Measurements from ENCODE around the gene PHOSPHO1. TPM values are rescaled to one million over a fixed set of nuclear protein-coding genes. Genes with fewer than 3 reads are reported as not detected.
A peak's percentile ranks its signal among the peaks of the same experiment; 100 is the strongest.

The PHOSPHO1 gene
- total RNA-seq, 1 donor from 2014 or later = not detected

DNA sequence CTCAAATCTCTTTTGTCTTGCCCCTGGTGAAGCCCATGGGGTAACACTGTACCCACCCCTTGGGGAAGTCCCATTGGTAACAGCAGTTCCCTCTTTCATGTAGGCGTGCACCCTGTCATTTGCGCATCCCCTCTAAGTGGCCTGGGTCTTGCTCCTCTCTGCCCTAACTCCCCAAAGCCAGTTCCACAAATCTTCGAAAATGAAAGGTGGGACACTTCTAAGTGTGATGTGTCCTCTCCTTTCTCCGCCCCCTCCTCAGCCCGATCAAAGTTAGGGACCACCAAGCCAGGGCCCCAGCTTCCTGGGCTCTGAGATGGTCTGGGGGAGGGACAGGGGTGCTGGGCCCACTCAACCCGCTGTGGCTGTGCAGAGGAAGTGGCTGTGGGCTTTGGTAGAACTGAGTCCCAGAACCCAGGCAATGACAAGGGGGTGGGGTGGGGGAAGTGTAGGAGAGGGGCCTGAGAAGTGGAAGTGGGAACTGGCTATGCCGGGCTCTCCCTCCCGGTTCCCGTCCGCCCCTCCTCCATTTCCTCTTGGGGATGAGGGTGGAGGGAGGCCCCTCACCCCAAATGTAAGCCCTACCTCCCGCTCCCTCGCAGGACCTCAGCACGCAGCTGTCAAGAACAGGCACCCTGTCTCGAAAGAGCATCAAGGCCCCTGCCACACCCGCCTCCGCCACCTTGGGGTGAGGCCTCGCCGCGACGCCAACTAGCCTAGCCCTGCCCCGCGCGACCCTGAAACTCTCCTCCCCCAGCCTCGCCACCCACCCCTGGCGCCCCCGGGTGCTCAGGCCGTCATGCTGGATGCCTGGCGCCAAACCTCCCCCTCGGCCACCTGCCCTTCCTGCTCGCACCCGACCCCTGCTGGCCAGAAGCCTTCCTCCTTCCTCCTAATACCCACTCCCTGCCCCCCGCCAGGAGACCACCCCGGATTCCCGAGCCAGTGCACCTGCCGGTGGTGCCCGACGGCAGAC lies 11.4 kb downstream of the PHOSPHO1 start:
- no peak for DNase-seq (ENCODE audit: low read depth in 2 of 2)

- no peak for DNase-seq (ENCODE audit: low read depth in 2 of 2)
These were observed 12.8 kb downstream of the PHOSPHO1 start for GRCh38 chr17:49217651-49218413.

DNA sequence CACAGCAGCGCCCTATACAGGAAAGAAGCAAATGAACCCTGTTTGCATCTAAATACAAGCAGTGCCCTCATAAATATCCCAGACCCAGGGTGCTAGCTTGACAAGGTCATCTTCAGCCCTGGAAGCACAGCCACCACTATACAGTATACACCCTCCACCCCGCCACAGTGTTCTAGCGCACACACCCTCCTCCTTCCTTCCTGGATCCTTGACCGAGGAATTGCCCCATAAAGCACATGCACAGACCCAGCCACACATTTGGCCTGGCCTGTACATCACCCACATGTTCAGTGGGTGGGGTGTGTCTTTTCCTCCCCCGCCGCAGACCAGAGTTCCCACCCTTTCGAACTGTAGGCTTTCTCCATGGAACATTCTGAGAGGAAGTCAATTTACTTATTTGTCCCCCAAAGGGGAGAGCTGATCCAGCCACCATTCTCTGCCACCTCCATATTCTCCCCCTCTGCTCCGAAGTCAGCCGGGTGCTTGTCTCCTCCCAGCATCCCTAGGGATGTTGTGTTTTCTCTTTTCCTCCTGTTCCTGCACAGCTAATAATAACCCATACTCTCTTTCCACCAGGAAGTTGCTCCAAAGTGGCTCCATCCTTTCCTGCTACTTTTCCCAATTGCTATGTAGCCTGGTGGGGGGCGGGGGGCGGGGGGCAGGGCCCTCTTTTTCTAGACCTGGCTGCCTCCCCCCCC lies 13.5 kb downstream of the PHOSPHO1 start:
- DNase-seq (ENCODE audit: low read depth in 2 of 2) = peak in 1 of 2 donors; percentile 41

- no peak for DNase-seq (ENCODE audit: low read depth in 2 of 2)
These were observed 14.1 kb downstream of the PHOSPHO1 start for GRCh38 chr17:49216482-49216881.

DNA sequence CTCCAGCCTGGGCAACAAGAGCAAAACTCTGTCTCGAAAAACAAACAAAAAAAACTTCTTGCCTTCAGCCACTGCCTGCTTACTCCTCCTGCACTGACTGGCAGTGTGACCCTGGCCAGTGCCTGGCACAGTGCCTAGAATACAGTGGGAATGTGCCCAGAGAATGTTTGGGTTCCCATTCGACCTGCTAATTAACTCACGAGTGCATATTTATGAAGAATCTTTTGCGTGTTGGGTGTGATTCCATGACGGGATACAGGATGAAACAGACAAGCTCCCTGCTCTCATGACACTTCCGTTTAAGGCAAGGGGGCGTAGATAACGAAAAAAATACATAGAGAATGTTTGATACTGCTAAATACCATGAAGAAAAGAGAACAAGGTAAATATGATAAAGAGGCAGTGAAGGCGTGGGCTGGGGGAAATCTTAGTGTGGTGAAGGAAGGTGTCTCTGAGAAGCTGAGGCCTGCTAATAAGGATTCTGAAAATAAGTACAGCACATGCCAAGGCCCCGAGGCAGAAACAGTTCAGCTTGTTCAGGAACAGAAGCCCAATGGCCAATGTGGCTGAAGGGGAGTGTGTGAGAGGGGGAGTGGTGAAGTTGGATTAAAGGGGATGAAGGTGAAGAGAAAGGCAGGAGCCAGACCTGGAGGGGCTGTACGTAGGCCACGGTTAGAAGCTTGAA lies 15.8 kb downstream of the PHOSPHO1 start:
- peak; percentile 61 to 73 for DNase-seq (ENCODE audit: low read depth in 2 of 2)

DNA sequence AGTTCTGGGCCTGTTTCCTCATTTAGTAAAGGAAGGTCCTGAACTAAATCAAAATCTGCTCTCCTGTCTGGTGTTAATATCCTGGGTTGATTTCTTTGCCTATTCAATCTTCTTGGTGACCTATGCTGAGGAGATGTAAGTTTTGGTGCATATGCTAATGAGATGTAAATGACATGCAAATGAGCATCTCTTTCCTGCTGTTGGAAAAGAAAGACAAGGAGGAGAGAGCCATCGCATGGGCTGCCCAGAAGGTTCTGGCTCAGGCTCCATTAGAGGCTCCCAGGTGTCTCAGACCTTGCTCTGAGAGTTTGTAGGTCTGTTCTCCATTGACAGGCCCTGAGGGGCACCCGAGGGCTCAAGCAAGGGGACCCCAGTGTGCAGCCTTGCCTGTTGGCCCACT lies 16.7 kb downstream of the PHOSPHO1 start:
- DNase-seq (ENCODE audit: low read depth in 2 of 2) = no peak

DNA sequence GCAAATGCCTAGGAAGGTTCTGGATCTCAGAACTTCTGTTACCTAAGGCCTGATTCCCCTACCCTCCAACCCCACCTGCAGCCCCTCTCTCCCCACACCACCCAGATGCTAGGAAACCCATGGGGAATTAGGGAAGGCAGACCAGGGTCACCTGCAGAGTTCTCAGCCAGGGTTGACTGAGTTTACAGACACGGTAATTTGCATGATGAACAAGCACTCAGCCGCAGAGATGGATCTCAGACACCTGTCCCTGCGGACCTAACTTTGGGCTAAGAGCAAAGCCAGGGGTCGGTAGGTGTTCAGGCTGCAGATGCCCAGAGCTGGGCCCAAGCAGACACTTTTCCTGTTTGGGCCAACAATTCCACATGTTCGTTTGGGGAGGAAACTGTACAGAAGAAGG lies 17.2 kb downstream of the PHOSPHO1 start:
- no peak for DNase-seq (ENCODE audit: low read depth in 2 of 2)

GRCh38 chr17:49210158-49211029 lies 20.2 kb downstream of the PHOSPHO1 start, which contains the start of the genes ABI3 and GNGT2:
Gene ABI3, plus strand, starts transcription at chr17:49210707. Its CDS starts 18 bp downstream, at chr17:49210725.
Gene GNGT2, minus strand, starts transcription at chr17:49210574. Its CDS starts 3,152 bp downstream, at chr17:49207422.
- DNase-seq (ENCODE audit: low read depth in 2 of 2) = peak; percentile 90 to 91

DNA sequence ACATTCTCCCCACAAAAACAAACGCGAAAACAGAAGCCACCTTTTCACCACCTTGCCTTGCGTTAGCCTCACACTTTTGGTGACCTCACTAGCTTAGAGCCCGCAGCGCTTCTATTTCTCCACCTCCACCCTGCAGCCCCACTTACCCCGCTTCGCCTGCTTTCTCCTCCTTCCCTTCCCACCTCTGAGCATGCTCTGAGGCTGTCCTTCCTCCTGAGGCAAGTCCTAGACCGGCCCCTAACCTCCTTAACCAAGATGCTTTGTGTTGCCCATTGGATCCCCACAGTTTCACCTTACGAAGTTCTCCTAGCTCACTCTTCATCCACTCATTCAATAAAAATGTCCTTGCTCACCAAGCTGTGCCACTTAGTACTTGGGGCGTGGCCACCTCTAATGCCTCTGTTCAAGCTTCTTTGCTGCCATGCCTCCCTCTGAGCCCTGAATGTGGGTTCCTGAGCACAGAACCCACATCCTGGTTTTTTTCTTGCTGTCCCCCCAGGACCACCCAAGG lies 21.5 kb downstream of the PHOSPHO1 start:
- no peak for DNase-seq (ENCODE audit: low read depth in 2 of 2)

DNA sequence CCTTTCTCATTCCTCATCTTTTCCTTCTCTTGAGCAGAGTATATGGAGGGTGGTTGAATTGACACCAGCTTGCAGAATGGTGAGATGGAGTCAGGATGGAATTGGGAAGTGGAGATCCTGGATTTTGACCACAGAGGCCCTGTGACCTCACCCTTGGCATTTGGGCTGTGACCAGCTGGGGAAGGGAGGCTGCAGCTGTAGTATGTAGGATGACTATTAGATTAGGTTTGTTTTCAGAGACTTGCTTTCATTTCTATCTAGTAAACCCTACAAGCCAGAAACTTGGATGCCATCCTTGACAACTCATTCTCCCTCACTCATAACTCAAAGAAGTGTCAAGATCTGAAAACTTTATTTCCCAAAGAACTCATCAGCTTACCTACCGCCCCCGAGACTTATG lies 26.1 kb downstream of the PHOSPHO1 start:
- no peak for DNase-seq (ENCODE audit: low read depth in 2 of 2)

DNA sequence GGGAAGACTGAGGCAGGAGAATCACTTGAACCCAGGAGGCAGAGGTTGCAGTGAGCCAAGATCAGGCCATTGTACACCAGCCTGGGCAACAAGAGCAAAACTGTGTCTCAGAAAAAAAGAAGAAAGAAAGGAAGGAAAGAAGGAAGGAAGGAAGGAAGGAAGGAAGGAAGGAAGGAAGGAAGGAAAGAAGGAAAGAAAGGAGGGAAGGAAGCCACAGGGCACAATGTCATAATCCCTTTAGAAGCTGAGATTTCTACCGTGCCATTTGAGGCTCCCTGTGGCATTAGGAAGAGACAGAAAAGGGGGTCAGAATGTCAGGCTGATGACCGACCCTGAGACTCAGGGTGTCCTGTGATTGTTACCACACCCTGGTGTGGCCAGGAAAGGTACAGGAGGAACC lies 26.8 kb downstream of the PHOSPHO1 start:
- DNase-seq (ENCODE audit: low read depth in 2 of 2) = no peak

GRCh38 chr17:49201481-49201927 lies 29.1 kb downstream of the PHOSPHO1 start:
- peak in 1 of 2 donors; percentile 88 for DNase-seq (ENCODE audit: low read depth in 2 of 2)

DNA sequence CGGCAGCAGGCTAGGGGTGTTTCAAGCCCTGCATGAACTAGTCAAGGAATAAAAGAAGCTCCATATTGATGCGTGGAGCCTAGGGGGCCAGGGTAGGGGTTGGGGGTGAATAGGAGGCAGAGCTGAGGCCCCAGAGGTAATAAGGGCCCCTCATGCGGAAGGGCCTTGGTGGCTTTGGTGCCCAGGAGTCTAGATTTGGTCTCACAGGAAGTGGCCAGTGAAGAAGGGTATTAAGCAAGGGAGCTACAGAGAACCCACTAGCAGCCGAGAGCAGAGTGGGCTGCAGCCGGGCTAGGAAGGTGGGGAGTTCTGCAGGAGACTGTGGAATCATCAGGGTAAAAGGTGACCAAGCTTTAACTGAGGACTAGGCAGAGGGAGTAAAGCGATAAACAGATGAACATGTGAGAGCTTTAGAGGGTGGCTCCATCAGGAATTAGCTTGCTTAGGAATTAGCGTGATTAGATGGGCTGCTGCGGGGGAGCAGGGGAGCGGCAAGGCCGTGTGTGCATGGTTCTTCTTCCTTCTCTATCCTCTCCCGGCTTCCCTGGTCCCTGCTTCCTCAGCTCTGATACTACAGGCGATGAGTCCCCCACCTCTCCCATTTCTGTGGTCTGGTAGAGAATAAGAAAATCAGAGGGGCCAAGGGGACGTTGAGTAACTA lies 30.0 kb downstream of the PHOSPHO1 start:
- DNase-seq (ENCODE audit: low read depth in 2 of 2) = no peak

- no peak for DNase-seq (ENCODE audit: low read depth in 2 of 2)
These were observed 32.4 kb downstream of the PHOSPHO1 start for GRCh38 chr17:49198211-49198610.

DNA sequence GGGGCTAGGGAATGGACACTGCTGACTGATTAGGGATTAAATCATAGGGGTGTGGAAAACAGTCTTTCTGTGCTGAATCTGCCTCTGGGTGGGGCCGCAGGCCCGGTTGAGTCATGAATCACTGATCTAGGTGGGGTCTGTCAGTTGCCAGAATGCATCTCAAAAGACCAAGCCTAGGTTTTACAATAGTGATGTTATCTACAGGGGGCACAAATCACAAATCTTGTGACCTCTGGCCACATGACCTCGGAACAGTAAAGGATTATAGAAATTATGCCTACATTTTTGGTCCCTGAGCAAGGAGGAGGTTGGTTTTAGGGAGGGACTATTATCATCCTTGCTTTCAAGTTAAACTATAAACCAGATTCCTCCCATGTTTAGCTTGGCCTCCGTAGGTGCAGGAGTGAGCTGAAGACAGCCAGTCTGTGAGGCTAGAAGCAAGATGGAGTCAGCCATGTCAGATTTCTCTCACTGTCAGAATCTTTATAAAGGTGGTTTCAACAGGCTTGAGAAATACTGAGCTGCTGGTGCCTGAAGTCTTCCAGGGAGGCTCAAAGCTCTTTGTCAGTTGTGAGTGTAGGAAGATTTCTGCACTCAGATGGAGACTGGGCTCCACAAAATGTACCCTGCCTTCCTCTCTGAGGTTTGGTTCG lies 33.1 kb downstream of the PHOSPHO1 start:
- no peak for DNase-seq (ENCODE audit: low read depth in 2 of 2)

DNA sequence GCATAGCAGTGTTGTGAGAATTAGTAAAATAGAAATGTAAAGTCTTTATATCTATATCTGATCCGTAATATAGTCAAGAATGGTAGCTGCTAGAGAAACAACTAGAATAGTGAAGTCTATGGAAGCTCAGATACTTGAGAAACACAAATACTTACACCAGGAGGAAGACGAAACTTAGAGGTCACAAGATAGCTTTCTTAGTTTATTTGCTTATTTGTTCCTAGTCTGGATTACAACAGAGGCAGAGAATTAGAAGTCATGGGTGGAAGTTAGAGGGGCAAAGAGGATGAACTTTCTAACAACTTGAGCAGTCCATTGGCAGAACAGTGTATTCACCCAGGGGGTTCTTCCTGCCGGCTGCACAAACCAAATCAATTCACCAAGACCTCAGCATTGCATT lies 34.1 kb downstream of the PHOSPHO1 start:
- DNase-seq (ENCODE audit: low read depth in 2 of 2) = no peak

GRCh38 chr17:49195751-49196150 lies 34.8 kb downstream of the PHOSPHO1 start:
- DNase-seq (ENCODE audit: low read depth in 2 of 2) = no peak

- DNase-seq (ENCODE audit: low read depth in 2 of 2) = no peak
These were observed 36.3 kb downstream of the PHOSPHO1 start for GRCh38 chr17:49194297-49194607.
